H9 (cell line): ENCODE measurements around the gene WIPF1. TPM values are rescaled to one million over a fixed set of nuclear protein-coding genes. Genes with fewer than 3 reads are reported as not detected.

Source experiments
- DNase-seq: peaks from one replicate; pipeline ENCODE4 v3.0.0-alpha.2; 2017
- H2AFZ ChIP-seq: one replicate; pipeline ENCODE4 v1.6.1; 2013; ENCODE audit warnings: mild to moderate bottlenecking, low read length, control low read depth, moderate library complexity
- H2AK5ac ChIP-seq: 2 replicates; pipeline ENCODE4 v1.6.1; 2013; ENCODE audit warnings: low read length, control low read depth, mixed read lengths; ENCODE audit not compliant: insufficient read length
- H2BK120ac ChIP-seq: one replicate; pipeline ENCODE4 v1.6.1; 2013; ENCODE audit warnings: low read depth, mild to moderate bottlenecking, low read length, control low read depth, inconsistent platforms; ENCODE audit not compliant: poor library complexity, severe bottlenecking
- H2BK12ac ChIP-seq: 2 replicates; pipeline ENCODE4 v1.6.1; 2013; ENCODE audit warnings: low read length, control low read depth, mixed read lengths, low read depth; ENCODE audit not compliant: insufficient read length
- H2BK15ac ChIP-seq: 2 replicates; pipeline ENCODE4 v1.6.1; 2013; ENCODE audit warnings: low read depth, low read length, control low read depth
- H2BK20ac ChIP-seq: one replicate; pipeline ENCODE4 v1.6.1; 2013; ENCODE audit warnings: low read depth, mild to moderate bottlenecking, low read length, control low read depth, inconsistent platforms; ENCODE audit not compliant: poor library complexity, severe bottlenecking
- H2BK5ac ChIP-seq: 2 replicates; pipeline ENCODE4 v1.6.1; 2013; ENCODE audit warnings: low read length, control low read depth, mixed read lengths; ENCODE audit not compliant: insufficient read length
- H3K14ac ChIP-seq: 2 replicates; pipeline ENCODE4 v1.6.1; 2013; ENCODE audit warnings: low read length, control low read depth; ENCODE audit not compliant: insufficient read depth
- H3K18ac ChIP-seq: 2 replicates; pipeline ENCODE4 v1.6.1; 2013; ENCODE audit warnings: low read depth, mild to moderate bottlenecking, mixed read lengths, low read length, control low read depth; ENCODE audit not compliant: insufficient read length
- H3K23ac ChIP-seq: 2 replicates; pipeline ENCODE4 v1.6.1; 2013; ENCODE audit warnings: low read length, control low read depth, mixed read lengths, low read depth; ENCODE audit not compliant: insufficient read length
- H3K23me2 ChIP-seq: 2 replicates; pipeline ENCODE4 v1.6.1; 2013; ENCODE audit warnings: low read depth, mild to moderate bottlenecking, mixed read lengths, low read length, control low read depth; ENCODE audit not compliant: insufficient read length, poor library complexity, severe bottlenecking
- H3K27ac ChIP-seq: 2 replicates; pipeline ENCODE4 v1.5.1; 2013; ENCODE audit warnings: low read length, control low read depth, mixed read lengths, low read depth; ENCODE audit not compliant: insufficient read length
- H3K27me3 ChIP-seq: 2 replicates; pipeline ENCODE4 v1.6.1; 2013; ENCODE audit warnings: low read length, control low read depth, inconsistent platforms; ENCODE audit not compliant: insufficient read depth
- H3K4ac ChIP-seq: 2 replicates; pipeline ENCODE4 v1.6.1; 2013; ENCODE audit warnings: low read depth, mild to moderate bottlenecking, control low read depth, inconsistent platforms, low read length, moderate library complexity
- H3K4me1 ChIP-seq: 2 replicates; pipeline ENCODE4 v1.6.1; 2013; ENCODE audit warnings: low read length, control low read depth, inconsistent platforms; ENCODE audit not compliant: insufficient read depth
- H3K4me2 ChIP-seq: 2 replicates; pipeline ENCODE4 v1.6.1; 2013; ENCODE audit warnings: low read length, control low read depth, mixed read lengths; ENCODE audit not compliant: insufficient read length, insufficient read depth
- H3K56ac ChIP-seq: 2 replicates; pipeline ENCODE4 v1.6.1; 2013; ENCODE audit warnings: low read depth, mild to moderate bottlenecking, mixed read lengths, low read length, control low read depth; ENCODE audit not compliant: insufficient read length
- H3K79me1 ChIP-seq: 2 replicates; pipeline ENCODE4 v1.6.1; 2013; ENCODE audit warnings: low read depth, mild to moderate bottlenecking, moderate library complexity, low read length, control low read depth, inconsistent platforms; ENCODE audit not compliant: insufficient read depth, poor library complexity, severe bottlenecking
- H3K79me2 ChIP-seq: 2 replicates; pipeline ENCODE4 v1.6.1; 2013; ENCODE audit warnings: low read length, control low read depth, inconsistent platforms; ENCODE audit not compliant: insufficient read depth
- H3K9ac ChIP-seq: 2 replicates; pipeline ENCODE4 v1.6.1; 2013; ENCODE audit warnings: low read length, control low read depth, mixed read lengths; ENCODE audit not compliant: insufficient read length; ENCODE audit errors: extremely low read depth
- H3K9me3 ChIP-seq: one replicate; pipeline ENCODE4 v1.6.1; 2013; ENCODE audit warnings: low read depth, low read length, inconsistent platforms; ENCODE audit not compliant: control insufficient read depth
- H3T11ph ChIP-seq: one replicate; pipeline ENCODE4 v1.6.1; 2013; ENCODE audit warnings: mild to moderate bottlenecking, low read length, control low read depth, inconsistent platforms
- H4K20me1 ChIP-seq: one replicate; pipeline ENCODE4 v1.6.1; 2013; ENCODE audit not compliant: control insufficient read depth, insufficient read length, insufficient read depth
- H4K5ac ChIP-seq: 2 replicates; pipeline ENCODE4 v1.6.1; 2013; ENCODE audit warnings: low read depth, mild to moderate bottlenecking, mixed read lengths, low read length, control low read depth; ENCODE audit not compliant: insufficient read length
- H4K8ac ChIP-seq: replicated peaks from 2 replicates; pipeline ENCODE4 v1.6.1; 2013; ENCODE audit warnings: low read length, control low read depth, mixed read lengths, low read depth; ENCODE audit not compliant: insufficient read length
- H4K91ac ChIP-seq: 2 replicates; pipeline ENCODE4 v1.6.1; 2013; ENCODE audit warnings: low read depth, mild to moderate bottlenecking, moderate library complexity, mixed read lengths, low read length, control low read depth; ENCODE audit not compliant: insufficient read length
- H3K27ac Mint-ChIP-seq, 3 experiments: 2 replicates in 2 of 3; 3 replicates in 1 of 3; pipeline ENCODE4 v1.8.0; 2020 to 2021; ENCODE audit warnings: mixed read lengths in 3 of 3, mild to moderate bottlenecking in 1 of 3, moderate library complexity in 1 of 3
- H3K27me3 Mint-ChIP-seq: 2 replicates; pipeline ENCODE4 v1.8.0; 2021; ENCODE audit warnings: low read depth, mild to moderate bottlenecking, moderate library complexity, mixed read lengths
- H3K36me3 Mint-ChIP-seq, 3 experiments: 2 replicates in 2 of 3; 3 replicates in 1 of 3; pipeline ENCODE4 v1.8.0; 2020 to 2021; ENCODE audit warnings: low read depth in 3 of 3, mixed read lengths in 3 of 3; ENCODE audit not compliant: insufficient read depth in 1 of 3
- H3K4me1 Mint-ChIP-seq, 2 experiments: 2 replicates each; pipeline ENCODE4 v1.8.0; 2020; ENCODE audit warnings: mixed read lengths in 2 of 2
- H3K4me3 Mint-ChIP-seq, 2 experiments: 2 replicates in 1 of 2; 3 replicates in 1 of 2; pipeline ENCODE4 v1.8.0; 2020 to 2021; ENCODE audit warnings: mild to moderate bottlenecking in 2 of 2, mixed read lengths in 2 of 2, moderate library complexity in 1 of 2
- H3K9me3 Mint-ChIP-seq, 2 experiments: 2 replicates in 1 of 2; 3 replicates in 1 of 2; pipeline ENCODE4 v1.8.0; 2020; ENCODE audit warnings: mild to moderate bottlenecking in 2 of 2, mixed read lengths in 2 of 2, moderate library complexity in 1 of 2
- CTCF ChIP-seq: fragments of 200-600 bp; sonication (generic); conservative IDR thresholded peaks from 3 replicates; pipeline ENCODE4 v1.8.0; 2021; ENCODE audit warnings: antibody characterized with exemption, mild to moderate bottlenecking
- WGBS: extraction: QIAGEN DNeasy Blood & Tissue Kit; methylation state at CpG from one replicate; pipeline ENCODE4 v1.1.7; 2013; ENCODE audit warnings: missing lambda C conversion rate, low lambda C conversion rate, mixed read lengths; ENCODE audit not compliant: insufficient read length; ENCODE audit errors: extremely low coverage; 5-methylcytosine and 5-hydroxymethylcytosine counted together
- total RNA-seq: library from RNA; stranded (reverse); gene quantifications from 2 replicates; pipeline ENCODE4 v1.2.1, GENCODE V29; 2021

WIPF1 gene
- total RNA-seq, 1 experiment from 2014 or later: 5.1 TPM

GRCh38 chr2:174634130-174635014 is 36.8 kb upstream of the WIPF1 start:
- Histone ChIP-seq H3K4me1 (peaks cover 3% of the 10 kb centered on the region; the same call in 1 of the 2 replicates), H3K79me2 (no peaks in the 10 kb centered on the region), H3T11ph (no peak overlapping the region), H3K23ac (no peak overlapping the region), H2BK5ac (no peak overlapping the region), H3K4ac (no peak overlapping the region), H2BK15ac (no peak overlapping the region), H3K9me3 (no peaks in the 10 kb centered on the region), H3K27ac (no peak overlapping the region), H3K27me3 (no peaks in the 10 kb centered on the region), H3K79me1 (no peaks in the 10 kb centered on the region), H4K91ac (no peak overlapping the region), H3K56ac (no peak overlapping the region), H3K14ac (no peak overlapping the region), H3K23me2 (no peaks in the 10 kb centered on the region), H3K18ac (no peak overlapping the region), H3K4me2 (no peak overlapping the region), H2AK5ac (no peak overlapping the region), H2BK20ac (no peak overlapping the region), H4K20me1 (no peaks in the 10 kb centered on the region), H3K9ac (no peak overlapping the region), H2AFZ (no peak overlapping the region), H2BK12ac (no peak overlapping the region), H4K5ac (no peak overlapping the region), H4K8ac (no peak overlapping the region), H2BK120ac (no peak overlapping the region)
- peaks cover 3 to 6% of the 10 kb centered on the region in 2 experiments; a peak in 3 of 4 replicates for H3K4me1 Mint-ChIP-seq
- no peak overlapping the region; a peak in 1 of 7 replicates for H3K27ac Mint-ChIP-seq
- no peaks in the 10 kb centered on the region for H3K27me3 Mint-ChIP-seq
- WGBS: no CpG with 5 or more reads among the region's 13 CpGs
- H3K9me3 Mint-ChIP-seq: no peaks in the 10 kb centered on the region
- no peak overlapping the region for H3K4me3 Mint-ChIP-seq
- no peak for TF ChIP-seq CTCF
- no peak for DNase-seq
- no peaks in the 10 kb centered on the region for H3K36me3 Mint-ChIP-seq
